Measurements from ENCODE around the gene TMPRSS7.

DNA sequence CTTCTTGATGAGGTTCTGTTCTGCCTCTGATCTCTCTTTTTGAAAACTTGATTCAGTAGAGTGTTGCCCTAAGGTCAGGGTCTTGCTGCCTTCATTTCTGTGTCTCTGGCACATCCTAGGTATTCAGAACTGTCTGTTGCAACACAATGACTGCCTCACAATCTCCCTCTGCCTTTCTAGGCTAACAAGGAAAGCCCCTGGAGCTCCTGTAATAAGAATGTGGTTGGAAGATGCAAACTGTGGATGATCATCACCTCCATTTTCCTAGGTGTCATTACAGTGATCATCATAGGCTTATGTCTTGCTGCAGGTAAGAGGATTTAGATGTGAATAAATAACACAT is 58.6 kb downstream of the TMPRSS7 start:
- TF ChIP-seq POLR2A (IDR thresholded peaks at IDR 0.05) = no peak
- TF ChIP-seq, protein P1, sequence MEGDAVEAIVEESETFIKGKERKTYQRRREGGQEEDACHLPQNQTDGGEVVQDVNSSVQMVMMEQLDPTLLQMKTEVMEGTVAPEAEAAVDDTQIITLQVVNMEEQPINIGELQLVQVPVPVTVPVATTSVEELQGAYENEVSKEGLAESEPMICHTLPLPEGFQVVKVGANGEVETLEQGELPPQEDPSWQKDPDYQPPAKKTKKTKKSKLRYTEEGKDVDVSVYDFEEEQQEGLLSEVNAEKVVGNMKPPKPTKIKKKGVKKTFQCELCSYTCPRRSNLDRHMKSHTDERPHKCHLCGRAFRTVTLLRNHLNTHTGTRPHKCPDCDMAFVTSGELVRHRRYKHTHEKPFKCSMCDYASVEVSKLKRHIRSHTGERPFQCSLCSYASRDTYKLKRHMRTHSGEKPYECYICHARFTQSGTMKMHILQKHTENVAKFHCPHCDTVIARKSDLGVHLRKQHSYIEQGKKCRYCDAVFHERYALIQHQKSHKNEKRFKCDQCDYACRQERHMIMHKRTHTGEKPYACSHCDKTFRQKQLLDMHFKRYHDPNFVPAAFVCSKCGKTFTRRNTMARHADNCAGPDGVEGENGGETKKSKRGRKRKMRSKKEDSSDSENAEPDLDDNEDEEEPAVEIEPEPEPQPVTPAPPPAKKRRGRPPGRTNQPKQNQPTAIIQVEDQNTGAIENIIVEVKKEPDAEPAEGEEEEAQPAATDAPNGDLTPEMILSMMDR (IDR thresholded peaks at IDR 0.05) = no peak
